ENCODE results near the gene VTCN1. TPM values are rescaled to one million over a fixed set of nuclear protein-coding genes. Genes with fewer than 3 reads are reported as not detected.
A peak's percentile ranks its signal among the peaks of the same experiment; 100 is the strongest.

Gene VTCN1
- total and polyA plus RNA-seq, 2 of the 13 experiments (the other 11 are each of a cell fraction or from before 2014, with no cell fraction given) = not detected

GRCh38 chr1:117239467-117239866 lies 28.7 kb upstream of the VTCN1 start (continued):
- TF ChIP-seq NR2F6 (IDR thresholded peaks at IDR 0.05) (peak; percentile 37; the same call in 1 of the 2 replicates), NR2F6 (CRISPR knock-in tag; IDR thresholded peaks at IDR 0.05) (no peak), ZNF607 (CRISPR knock-in tag; IDR thresholded peaks at IDR 0.05; ENCODE audit: borderline replicate concordance) (no peak), RNF219 (CRISPR knock-in tag; IDR thresholded peaks at IDR 0.05) (no peak), MTA1 (CRISPR knock-in tag; IDR thresholded peaks at IDR 0.05; ENCODE audit: borderline replicate concordance) (no peak), ZNF543 (CRISPR knock-in tag; IDR thresholded peaks at IDR 0.05) (no peak), RARA (CRISPR knock-in tag; IDR thresholded peaks at IDR 0.05) (0 out of 2 replicates have a peak, but pooled peaks have one; percentile 41), SOX5 (CRISPR knock-in tag; IDR thresholded peaks at IDR 0.05; ENCODE audit: borderline replicate concordance) (peak; percentile 51; the same call in 1 of the 2 replicates), NR2F2 (IDR thresholded peaks at IDR 0.05; ENCODE audit: borderline replicate concordance, low read depth) (0 out of 2 replicates have a peak, but pooled peaks have one; percentile 37), FOXP1 (IDR thresholded peaks at IDR 0.05) (no peak), FOXP1 (CRISPR knock-in tag; IDR thresholded peaks at IDR 0.05) (peak; percentile 59), SOX13 (IDR thresholded peaks at IDR 0.05) (no peak), SOX13 (CRISPR knock-in tag; conservative IDR thresholded peaks at IDR 0.05 in 1 of 2, IDR thresholded peaks at IDR 0.05 in 1 of 2) (peak in 1 of 2 experiments; percentile 60; a peak in 2 of 4 replicates), NR2F1 (CRISPR knock-in tag; IDR thresholded peaks at IDR 0.05) (0 out of 4 replicates have a peak, but pooled peaks of 1 of the 2 experiments have one; percentile 25), ZNF34 (CRISPR knock-in tag; IDR thresholded peaks at IDR 0.05; ENCODE audit: borderline replicate concordance) (no peak)

All from HepG2 (cell line).